GM19463 (cell line): ENCODE results near the gene BBS4.
"Not testable (repeated sequence)": the region's sequence is repeated elsewhere in the genome, so short reads cannot be mapped to it uniquely, and the experiment has no call there.

Source experiments
- ATAC-seq: cut with Tn5 transposase; IDR thresholded peaks from one replicate; pipeline ENCODE4 v1.9.1; 2021; ENCODE audit warnings: mild to moderate bottlenecking, moderate library complexity; ENCODE audit not compliant: unreplicated experiment

BBS4 gene, protein sequence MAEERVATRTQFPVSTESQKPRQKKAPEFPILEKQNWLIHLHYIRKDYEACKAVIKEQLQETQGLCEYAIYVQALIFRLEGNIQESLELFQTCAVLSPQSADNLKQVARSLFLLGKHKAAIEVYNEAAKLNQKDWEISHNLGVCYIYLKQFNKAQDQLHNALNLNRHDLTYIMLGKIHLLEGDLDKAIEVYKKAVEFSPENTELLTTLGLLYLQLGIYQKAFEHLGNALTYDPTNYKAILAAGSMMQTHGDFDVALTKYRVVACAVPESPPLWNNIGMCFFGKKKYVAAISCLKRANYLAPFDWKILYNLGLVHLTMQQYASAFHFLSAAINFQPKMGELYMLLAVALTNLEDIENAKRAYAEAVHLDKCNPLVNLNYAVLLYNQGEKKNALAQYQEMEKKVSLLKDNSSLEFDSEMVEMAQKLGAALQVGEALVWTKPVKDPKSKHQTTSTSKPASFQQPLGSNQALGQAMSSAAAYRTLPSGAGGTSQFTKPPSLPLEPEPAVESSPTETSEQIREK

GRCh38 chr15:72685925-72686794, at the start of gene BBS4, which contains the start of gene HIGD2B:
TSS of gene BBS4 (plus strand) at chr15:72686207. CDS start at chr15:72686228, 21 bp downstream.
TSS of gene HIGD2B (minus strand) at chr15:72686182. CDS start at chr15:72676374, 9,808 bp downstream.
- peak; percentile 98 for ATAC-seq

GRCh38 chr15:72636519-72637282, 49.3 kb upstream of the BBS4 start:
- ATAC-seq, result peak; percentile 73

DNA sequence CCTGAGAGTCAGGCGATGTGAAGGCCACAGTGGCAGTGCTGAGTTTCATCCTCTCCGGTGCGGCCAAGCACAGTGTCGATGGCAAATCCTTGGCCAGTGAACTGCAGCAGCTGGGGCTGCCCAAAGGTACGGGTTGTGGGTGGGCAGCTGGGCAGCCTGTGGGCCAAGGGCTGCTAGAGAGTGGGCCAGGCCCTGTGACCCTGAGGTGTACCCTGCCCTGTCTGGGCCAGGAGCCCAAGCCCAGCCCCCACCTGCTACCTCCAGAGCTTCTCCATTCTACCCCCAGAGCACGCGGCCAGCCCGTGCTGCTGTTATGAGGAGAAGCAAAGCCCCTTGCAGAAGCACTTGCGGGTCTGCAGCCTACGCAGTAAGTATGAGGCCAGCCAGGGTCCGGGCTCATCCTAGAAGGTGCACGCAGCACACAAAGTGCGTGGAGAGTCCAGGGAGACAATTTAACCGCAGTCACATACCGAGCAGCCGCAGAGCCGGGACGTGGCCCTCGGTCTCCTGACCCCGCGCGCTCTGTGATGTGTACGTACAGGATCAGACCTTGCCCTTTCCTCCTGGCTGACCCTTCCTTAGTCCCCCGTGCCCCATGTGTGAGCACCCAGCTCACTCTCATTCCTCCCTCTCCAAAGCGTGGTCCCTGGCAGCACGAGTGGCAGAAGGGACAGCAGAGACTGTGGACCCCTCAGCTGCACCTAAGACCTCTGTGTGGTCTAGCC, 46.1 kb upstream of the BBS4 start:
- not testable (repeated sequence) for ATAC-seq

DNA sequence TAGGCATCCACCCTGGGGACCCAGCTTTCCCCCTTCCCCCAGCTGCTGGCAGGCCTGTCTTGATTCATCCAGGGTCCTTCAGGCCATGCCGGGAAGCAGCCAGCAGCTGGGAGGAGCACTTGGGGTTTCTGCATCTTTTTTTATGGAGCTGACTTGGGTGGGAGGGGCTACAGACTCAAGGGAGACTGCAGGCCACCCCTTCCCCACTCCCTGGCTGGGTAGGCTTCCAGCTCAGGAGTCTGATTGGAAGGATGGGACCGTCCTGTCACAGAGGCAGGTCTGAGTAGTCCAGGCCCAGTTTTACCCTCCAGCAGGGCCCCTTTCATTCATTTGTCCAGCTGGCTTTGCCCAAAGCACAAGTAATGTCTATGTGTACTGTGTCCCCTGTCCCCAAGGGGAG, 43.7 kb upstream of the BBS4 start:
- not testable (repeated sequence) for ATAC-seq

DNA sequence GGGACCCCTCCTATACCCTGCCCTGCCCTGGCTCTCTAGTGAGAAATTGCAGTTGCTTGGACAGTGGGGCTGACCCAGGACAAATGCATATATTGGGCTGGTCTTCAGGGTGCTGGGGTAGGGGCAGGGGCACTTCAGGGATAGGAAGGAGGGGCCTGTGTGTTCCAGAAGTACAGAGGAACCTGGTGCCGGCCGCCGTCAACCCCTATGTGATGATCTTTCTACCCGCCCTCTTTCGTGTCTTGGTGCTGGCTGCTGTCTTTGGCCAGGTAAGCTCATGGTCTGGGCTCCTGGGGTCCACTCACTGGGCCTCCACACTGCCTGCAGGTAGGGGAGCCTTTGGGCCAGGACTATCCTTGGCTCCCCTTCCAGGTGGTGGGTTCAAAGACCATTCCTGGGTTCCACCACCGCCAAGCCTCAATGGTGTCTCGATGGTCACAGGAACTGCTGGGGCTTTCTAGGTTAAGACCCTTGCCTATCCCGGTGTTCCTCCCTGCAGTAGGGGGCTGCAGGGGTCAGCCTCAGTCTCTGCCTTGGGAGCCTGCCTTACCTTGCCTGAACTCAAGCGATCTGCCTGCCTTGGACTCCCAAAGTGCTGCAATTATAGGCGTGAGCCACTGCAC, 37.3 kb upstream of the BBS4 start:
- not testable (repeated sequence) for ATAC-seq

DNA sequence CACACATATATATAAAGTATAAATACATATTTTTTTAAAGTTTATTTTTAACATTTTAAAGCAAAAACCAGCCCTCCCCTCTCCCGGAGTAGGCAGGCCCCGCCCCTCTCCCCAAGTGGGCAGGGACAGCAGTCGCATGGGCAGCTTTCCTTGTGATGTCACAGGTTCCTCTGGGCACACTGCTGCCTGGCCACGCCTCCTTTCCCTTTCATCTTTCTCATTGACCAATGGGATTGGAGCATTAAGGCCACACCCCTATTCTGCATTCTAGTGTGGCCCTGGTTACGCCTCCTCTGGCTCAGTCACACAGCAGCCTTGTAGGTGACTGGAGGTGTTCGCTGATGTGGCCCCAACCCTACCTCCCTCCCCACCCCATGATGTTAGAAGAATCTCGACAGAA, 31.6 kb upstream of the BBS4 start, which contains the start of gene GOLGA6B:
TSS of gene GOLGA6B (plus strand) at position 301 of the 400 bp plus-strand sequence. CDS start at position 342, 41 bp downstream.
- ATAC-seq, result not testable (repeated sequence)

DNA sequence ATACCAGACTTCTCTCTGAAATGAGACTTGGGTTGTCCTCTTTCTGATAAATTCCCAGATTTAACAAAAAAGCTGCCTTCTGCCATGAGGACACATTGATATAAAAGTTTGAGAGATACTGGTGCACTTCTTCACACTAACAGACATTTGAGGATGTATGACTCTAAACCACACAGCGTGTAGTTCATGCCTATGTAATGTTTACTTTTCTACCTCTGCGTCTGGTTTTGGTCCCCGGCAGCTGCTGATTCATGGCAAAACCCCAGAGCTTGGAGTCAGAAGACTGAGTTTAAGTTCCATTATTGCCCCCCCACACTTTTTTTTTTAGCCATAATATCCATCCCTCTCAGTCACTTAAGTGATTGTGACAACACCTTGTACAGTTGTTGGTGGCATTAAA, 30.0 kb upstream of the BBS4 start:
- not testable (repeated sequence) for ATAC-seq

DNA sequence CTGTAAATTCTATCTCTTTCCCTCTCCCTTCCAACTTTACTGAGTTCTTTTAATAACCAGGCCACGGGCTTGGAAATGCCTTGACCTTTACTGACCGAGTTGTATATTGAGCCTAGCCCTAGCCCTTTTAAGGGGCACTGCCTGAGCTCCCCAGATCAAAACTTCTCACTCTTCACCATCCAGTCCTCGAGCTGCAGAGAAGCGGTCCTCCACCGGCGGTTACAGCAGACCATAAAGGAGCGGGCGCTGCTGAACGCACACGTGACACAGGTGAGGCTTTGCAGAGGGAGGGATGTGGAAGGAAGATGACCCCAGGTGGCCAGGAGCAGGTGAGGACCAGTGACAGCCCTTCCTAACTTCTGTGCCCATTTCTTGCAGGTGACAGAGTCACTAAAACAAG, 24.9 kb upstream of the BBS4 start:
- not testable (repeated sequence) for ATAC-seq

- not testable (repeated sequence) for ATAC-seq
These were observed 22.1 kb upstream of the BBS4 start for GRCh38 chr15:72663931-72664330.

GRCh38 chr15:72665706-72666105, 20.3 kb upstream of the BBS4 start:
- not testable (repeated sequence) for ATAC-seq

GRCh38 chr15:72669803-72670202, 16.2 kb upstream of the BBS4 start:
- ATAC-seq, result not testable (repeated sequence)

DNA sequence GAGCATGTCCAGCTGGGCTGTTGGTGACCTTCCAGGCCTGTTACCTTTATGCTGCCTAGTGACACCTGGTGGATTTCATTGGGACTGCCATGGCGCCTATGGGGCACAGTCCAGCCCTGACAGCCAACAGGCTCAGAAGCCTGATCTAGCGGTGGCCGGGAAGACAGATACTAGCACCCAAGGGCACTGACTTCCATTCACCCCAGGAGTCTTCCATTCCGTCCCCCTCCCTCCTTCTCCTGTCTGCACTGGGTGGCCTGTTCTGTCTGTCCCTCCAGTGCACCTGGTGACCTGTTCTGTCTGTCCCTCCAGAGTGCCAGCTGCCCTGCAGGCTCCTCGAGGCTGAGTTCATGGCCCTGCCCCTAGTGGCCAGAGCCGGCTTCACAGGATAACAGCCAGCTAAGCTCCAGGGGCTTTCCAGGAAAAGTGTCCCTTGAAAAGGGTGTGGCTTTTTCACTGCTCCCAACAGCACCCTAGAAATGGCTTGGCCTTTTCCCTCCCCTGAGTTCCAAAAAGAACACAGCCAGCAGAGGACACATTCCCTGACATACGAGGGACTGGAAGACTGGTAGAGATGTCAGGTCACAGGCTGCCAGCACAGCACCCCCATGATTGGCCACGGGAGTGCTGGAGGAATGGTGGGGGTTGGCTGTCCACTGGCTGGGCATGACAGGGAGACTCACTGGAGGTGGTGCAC, 15.2 kb upstream of the BBS4 start:
- peak; percentile 83 for ATAC-seq

- no peak for ATAC-seq
These were observed 14.5 kb upstream of the BBS4 start for GRCh38 chr15:72671525-72671924.

- ATAC-seq, result no peak
These were observed 9.2 kb upstream of the BBS4 start for GRCh38 chr15:72676838-72677237.

GRCh38 chr15:72680931-72681330, 5.1 kb upstream of the BBS4 start:
- no peak for ATAC-seq

- no peak for ATAC-seq
These were observed 3.2 kb upstream of the BBS4 start for GRCh38 chr15:72682772-72683171.

- no peak for ATAC-seq
These were observed 594 bp upstream of the BBS4 start for GRCh38 chr15:72685301-72685924.

DNA sequence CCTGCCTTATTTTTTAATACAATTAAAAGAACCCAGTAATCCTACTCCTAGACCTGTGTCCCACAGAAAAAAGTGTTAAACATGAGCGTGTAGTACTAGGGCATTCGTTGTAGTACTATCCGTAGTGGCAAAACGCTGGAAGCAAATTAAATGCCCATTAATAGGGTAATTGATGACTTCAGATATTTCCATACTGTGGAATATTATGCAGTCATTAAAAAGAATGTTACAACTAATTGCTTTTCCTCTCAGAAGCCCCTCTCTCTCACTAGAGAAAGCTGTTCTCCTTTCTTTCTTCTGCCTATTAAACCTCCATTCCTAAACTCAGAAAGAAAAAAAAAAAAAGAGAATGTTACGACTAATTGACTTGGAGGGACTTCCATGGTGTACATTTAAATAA, 2.7 kb downstream of the BBS4 start:
- ATAC-seq, result no peak
